HPDE6-E6E7 (cell line): Measurements from ENCODE around the gene CRIP2.

ENCODE experiments used
- DNase-seq: peaks from one replicate; pipeline ENCODE4 v3.0.0; 2011; ENCODE audit warnings: missing footprints; ENCODE audit errors: extremely low spot score

CRIP2 gene

GRCh38 chr14:105476831-105477659, 2.4 kb downstream of the CRIP2 start:
- DNase-seq, result no peak

GRCh38 chr14:105477660-105478397, 3.2 kb downstream of the CRIP2 start:
- DNase-seq, result no peak

- DNase-seq, result no peak
These were observed 4.0 kb downstream of the CRIP2 start for GRCh38 chr14:105478398-105479251.

GRCh38 chr14:105479431-105480158, 5.0 kb downstream of the CRIP2 start:
- DNase-seq, result no peak

GRCh38 chr14:105480199-105480746, 5.7 kb downstream of the CRIP2 start:
- DNase-seq, result no peak

- DNase-seq, result peak; percentile 82
These were observed 6.5 kb downstream of the CRIP2 start for GRCh38 chr14:105480807-105481801.

- peak; percentile 96 for DNase-seq
These were observed 7.4 kb downstream of the CRIP2 start for GRCh38 chr14:105481886-105482457.

- DNase-seq, result no peak
These were observed 8.0 kb downstream of the CRIP2 start for GRCh38 chr14:105482486-105483110.

- no peak for DNase-seq
These were observed 8.9 kb downstream of the CRIP2 start for GRCh38 chr14:105483300-105484068.

GRCh38 chr14:105484069-105484996, 9.7 kb downstream of the CRIP2 start:
- no peak for DNase-seq

GRCh38 chr14:105484997-105485393, 10.4 kb downstream of the CRIP2 start:
- DNase-seq, result no peak

- no peak for DNase-seq
These were observed 11.1 kb downstream of the CRIP2 start for GRCh38 chr14:105485739-105486162.

GRCh38 chr14:105486163-105486973, 11.7 kb downstream of the CRIP2 start, which contains the start of gene CRIP1:
CRIP1 (plus strand) TSS chr14:105486886; CDS start chr14:105487260, 374 bp downstream.
- DNase-seq, result no peak

- DNase-seq, result no peak
These were observed 12.4 kb downstream of the CRIP2 start for GRCh38 chr14:105486974-105487448.

- no peak for DNase-seq
These were observed 12.9 kb downstream of the CRIP2 start for GRCh38 chr14:105487449-105487985.
